ENCODE data around the gene PTPRN2. TPM values are rescaled to one million over a fixed set of nuclear protein-coding genes. Genes with fewer than 3 reads are reported as not detected.

Gene PTPRN2
- total RNA-seq, 4 donors from 2014 or later = 14.9 to 34.3 (median 21.3) TPM

- H3K4me1 ChIP-seq = no peaks in the 10 kb centered on the region
- TF ChIP-seq CTCF (IDR thresholded peaks at IDR 0.05) (no peak), POLR2A (IDR thresholded peaks at IDR 0.05) (no peak)
- no peaks in the 10 kb centered on the region for H3K36me3 ChIP-seq
- H3K27me3 ChIP-seq = no peaks in the 10 kb centered on the region
- H3K4me3 ChIP-seq = no peak overlapping the region
- no peaks in the 10 kb centered on the region for H3K9me3 ChIP-seq
- no peak overlapping the region for H3K27ac ChIP-seq
- DNase-seq = no peak
Observed at GRCh38 chr7:158494162-158494586, 93.4 kb downstream of the PTPRN2 start.

GRCh38 chr7:158492367-158492764 lies 95.3 kb downstream of the PTPRN2 start:
- Histone ChIP-seq H3K36me3 (no peaks in the 10 kb centered on the region), H3K4me3 (no peak overlapping the region), H3K27me3 (no peaks in the 10 kb centered on the region), H3K9me3 (no peaks in the 10 kb centered on the region), H3K27ac (no peak overlapping the region), H3K4me1 (no peaks in the 10 kb centered on the region)
- no peak for DNase-seq
- TF ChIP-seq POLR2A (IDR thresholded peaks at IDR 0.05) (no peak), CTCF (IDR thresholded peaks at IDR 0.05) (no peak)

- H3K36me3 ChIP-seq = no peaks in the 10 kb centered on the region
- TF ChIP-seq CTCF (IDR thresholded peaks at IDR 0.05) (no peak), POLR2A (IDR thresholded peaks at IDR 0.05) (no peak)
- no peaks in the 10 kb centered on the region for H3K4me1 ChIP-seq
- H3K4me3 ChIP-seq = no peak overlapping the region
- H3K27me3 ChIP-seq = no peaks in the 10 kb centered on the region
- no peak for DNase-seq
- H3K9me3 ChIP-seq = no peaks in the 10 kb centered on the region
- no peak overlapping the region for H3K27ac ChIP-seq
Observed at GRCh38 chr7:158491094-158491493, 96.5 kb downstream of the PTPRN2 start.

GRCh38 chr7:158490171-158490782 lies 97.3 kb downstream of the PTPRN2 start:
- H3K27me3 ChIP-seq = no peaks in the 10 kb centered on the region
- DNase-seq = no peak
- no peak overlapping the region for H3K27ac ChIP-seq
- H3K4me1 ChIP-seq = no peaks in the 10 kb centered on the region
- no peak overlapping the region for H3K4me3 ChIP-seq
- no peak for TF ChIP-seq CTCF (IDR thresholded peaks at IDR 0.05)
- no peak for TF ChIP-seq POLR2A (IDR thresholded peaks at IDR 0.05)
- no peaks in the 10 kb centered on the region for H3K36me3 ChIP-seq
- H3K9me3 ChIP-seq = no peaks in the 10 kb centered on the region

GRCh38 chr7:158489462-158490155 lies 98.0 kb downstream of the PTPRN2 start:
- no peak overlapping the region for H3K27ac ChIP-seq
- H3K4me1 ChIP-seq = no peaks in the 10 kb centered on the region
- no peak for TF ChIP-seq CTCF (IDR thresholded peaks at IDR 0.05)
- no peak for TF ChIP-seq POLR2A (IDR thresholded peaks at IDR 0.05)
- no peak overlapping the region for H3K4me3 ChIP-seq
- H3K9me3 ChIP-seq = no peaks in the 10 kb centered on the region
- no peak for DNase-seq
- no peaks in the 10 kb centered on the region for H3K27me3 ChIP-seq
- no peaks in the 10 kb centered on the region for H3K36me3 ChIP-seq
